ENCODE measurements around the gene TARBP1.

TARBP1 gene

GRCh38 chr1:234499119-234499942, 20.4 kb upstream of the TARBP1 start:
- Histone ChIP-seq H3K79me1 (ENCODE audit: low read depth, low read length) (no peaks in the 10 kb centered on the region), H3K36me3 (replicated peaks in 1 of 2; ENCODE audit: control insufficient read depth in 2 of 2, insufficient read depth in 2 of 2, low read length in 2 of 2) (no peaks in the 10 kb centered on the region), H3K4me3 (ENCODE audit: low read length in 2 of 2) (no peak overlapping the region), H3K4me2 (ENCODE audit: insufficient read depth, low read length, poor library complexity, severe bottlenecking) (no peak overlapping the region), H3K4ac (ENCODE audit: low read length) (no peak overlapping the region), H2BK15ac (ENCODE audit: low read length) (peak overlapping the region; percentile 91), H2BK12ac (ENCODE audit: low read length) (no peak overlapping the region), H3K14ac (ENCODE audit: low read length) (no peak overlapping the region), H2AK5ac (ENCODE audit: low read depth, low read length) (no peak overlapping the region), H4K8ac (ENCODE audit: low read depth, low read length) (no peak overlapping the region), H3K9me3 (replicated peaks in 1 of 2; ENCODE audit: control insufficient read depth in 2 of 2, insufficient read depth in 1 of 2, low read depth in 1 of 2, low read length in 2 of 2) (no peaks in the 10 kb centered on the region), H3K9ac (ENCODE audit: low read depth, low read length, poor library complexity) (no peak overlapping the region), H4K91ac (ENCODE audit: low read depth, low read length, poor library complexity) (no peak overlapping the region), H3K4me1 (ENCODE audit: control insufficient read depth in 2 of 2, insufficient read depth in 1 of 2, low read depth in 1 of 2, low read length in 2 of 2) (peaks cover 5 to 16% of the 10 kb centered on the region in 2 donors), H2BK120ac (ENCODE audit: low read depth, low read length) (peak overlapping the region; percentile 78), H3K27me3 (ENCODE audit: control insufficient read depth in 3 of 3, insufficient read depth in 3 of 3, low read depth in 1 of 3, low read length in 3 of 3) (no peaks in the 10 kb centered on the region), H3K27ac (replicated peaks; ENCODE audit: low read length) (no peak overlapping the region), H3K23ac (ENCODE audit: low read depth, low read length, poor library complexity) (peak overlapping the region; percentile 23), H3K18ac (ENCODE audit: low read length) (peak overlapping the region; percentile 86), H2BK5ac (ENCODE audit: low read length) (no peak overlapping the region), H2AFZ (ENCODE audit: low read length) (peak overlapping the region; percentile 90)
- peak; percentile 73 for DNase-seq (ENCODE audit: low spot score)
- WGBS, 2 donors (ENCODE audit: extremely low coverage in 2 of 2, insufficient read length in 2 of 2, insufficient replicate concordance in 1 of 2): no CpG with 5 or more reads among the region's 27 CpGs

GRCh38 chr1:234498448-234499118, 19.6 kb upstream of the TARBP1 start:
- Histone ChIP-seq H3K9me3 (replicated peaks in 1 of 2; ENCODE audit: control insufficient read depth in 2 of 2, insufficient read depth in 1 of 2, low read depth in 1 of 2, low read length in 2 of 2) (no peaks in the 10 kb centered on the region), H3K27me3 (ENCODE audit: control insufficient read depth in 3 of 3, insufficient read depth in 3 of 3, low read depth in 1 of 3, low read length in 3 of 3) (no peaks in the 10 kb centered on the region), H4K91ac (ENCODE audit: low read depth, low read length, poor library complexity) (no peak overlapping the region), H3K18ac (ENCODE audit: low read length) (peak overlapping the region; percentile 20), H2BK5ac (ENCODE audit: low read length) (no peak overlapping the region), H3K9ac (ENCODE audit: low read depth, low read length, poor library complexity) (no peak overlapping the region), H2BK12ac (ENCODE audit: low read length) (no peak overlapping the region), H3K4me2 (ENCODE audit: insufficient read depth, low read length, poor library complexity, severe bottlenecking) (no peak overlapping the region), H3K23ac (ENCODE audit: low read depth, low read length, poor library complexity) (no peak overlapping the region), H3K79me1 (ENCODE audit: low read depth, low read length) (no peaks in the 10 kb centered on the region), H3K36me3 (replicated peaks in 1 of 2; ENCODE audit: control insufficient read depth in 2 of 2, insufficient read depth in 2 of 2, low read length in 2 of 2) (no peaks in the 10 kb centered on the region), H2AK5ac (ENCODE audit: low read depth, low read length) (no peak overlapping the region), H3K4ac (ENCODE audit: low read length) (no peak overlapping the region), H3K27ac (replicated peaks; ENCODE audit: low read length) (no peak overlapping the region), H3K14ac (ENCODE audit: low read length) (no peak overlapping the region), H2BK15ac (ENCODE audit: low read length) (peak overlapping the region; percentile 91), H4K8ac (ENCODE audit: low read depth, low read length) (peak overlapping the region; percentile 7), H2AFZ (ENCODE audit: low read length) (peak overlapping the region; percentile 90), H3K4me3 (ENCODE audit: low read length in 2 of 2) (no peak overlapping the region), H2BK120ac (ENCODE audit: low read depth, low read length) (peak overlapping the region; percentile 78), H3K4me1 (ENCODE audit: control insufficient read depth in 2 of 2, insufficient read depth in 1 of 2, low read depth in 1 of 2, low read length in 2 of 2) (peaks cover 5 to 16% of the 10 kb centered on the region in 2 donors)
- WGBS, 2 donors (ENCODE audit: extremely low coverage in 2 of 2, insufficient read length in 2 of 2, insufficient replicate concordance in 1 of 2): no CpG with 5 or more reads among the region's 9 CpGs
- DNase-seq (ENCODE audit: low spot score): no peak

DNA sequence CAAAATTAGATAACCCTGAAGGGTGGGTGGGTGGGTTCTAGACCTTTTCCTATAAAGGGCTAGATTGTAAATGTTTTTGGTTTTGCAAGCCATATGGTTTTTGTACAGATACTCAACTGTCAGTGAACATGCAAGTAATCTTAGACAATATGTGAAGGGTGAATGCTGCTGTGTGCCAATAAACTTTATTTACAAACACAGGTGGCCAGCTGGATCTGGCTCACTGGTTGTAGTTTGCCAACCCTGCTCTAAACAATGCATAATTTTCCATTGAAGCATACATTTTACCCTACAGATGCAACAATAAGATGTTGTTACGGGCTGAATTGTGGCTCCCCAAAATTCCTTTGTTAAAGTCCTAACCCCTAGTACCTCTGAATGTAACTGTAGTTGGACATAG, 18.6 kb upstream of the TARBP1 start:
- no peak overlapping the region for H3K27ac ChIP-seq (replicated peaks; ENCODE audit: low read length)
- no peak overlapping the region for H4K91ac ChIP-seq (ENCODE audit: low read depth, low read length, poor library complexity)
- no peaks in the 10 kb centered on the region for H3K9me3 ChIP-seq (replicated peaks in 1 of 2; ENCODE audit: control insufficient read depth in 2 of 2, insufficient read depth in 1 of 2, low read depth in 1 of 2, low read length in 2 of 2)
- no peak overlapping the region for H3K23ac ChIP-seq (ENCODE audit: low read depth, low read length, poor library complexity)
- WGBS, 2 donors (ENCODE audit: extremely low coverage in 2 of 2, insufficient read length in 2 of 2, insufficient replicate concordance in 1 of 2): no CpG with 5 or more reads among the region's 1 CpG
- H3K4ac ChIP-seq (ENCODE audit: low read length): no peak overlapping the region
- H2BK5ac ChIP-seq (ENCODE audit: low read length): no peak overlapping the region
- DNase-seq (ENCODE audit: low spot score): no peak
- no peak overlapping the region for H2BK120ac ChIP-seq (ENCODE audit: low read depth, low read length)
- H3K4me2 ChIP-seq (ENCODE audit: insufficient read depth, low read length, poor library complexity, severe bottlenecking): no peak overlapping the region
- H4K8ac ChIP-seq (ENCODE audit: low read depth, low read length): no peak overlapping the region
- H3K4me1 ChIP-seq (ENCODE audit: control insufficient read depth in 2 of 2, insufficient read depth in 1 of 2, low read depth in 1 of 2, low read length in 2 of 2): peaks cover 5 to 16% of the 10 kb centered on the region in 2 donors
- H3K36me3 ChIP-seq (replicated peaks in 1 of 2; ENCODE audit: control insufficient read depth in 2 of 2, insufficient read depth in 2 of 2, low read length in 2 of 2): no peaks in the 10 kb centered on the region
- no peak overlapping the region for H2AFZ ChIP-seq (ENCODE audit: low read length)
- H3K9ac ChIP-seq (ENCODE audit: low read depth, low read length, poor library complexity): no peak overlapping the region
- no peaks in the 10 kb centered on the region for H3K79me1 ChIP-seq (ENCODE audit: low read depth, low read length)
- no peak overlapping the region for H2BK15ac ChIP-seq (ENCODE audit: low read length)
- H3K27me3 ChIP-seq (ENCODE audit: control insufficient read depth in 3 of 3, insufficient read depth in 3 of 3, low read depth in 1 of 3, low read length in 3 of 3): no peaks in the 10 kb centered on the region
- no peak overlapping the region for H3K18ac ChIP-seq (ENCODE audit: low read length)
- H3K14ac ChIP-seq (ENCODE audit: low read length): no peak overlapping the region
- no peak overlapping the region for H2BK12ac ChIP-seq (ENCODE audit: low read length)
- no peak overlapping the region for H3K4me3 ChIP-seq (ENCODE audit: low read length in 2 of 2)
- no peak overlapping the region for H2AK5ac ChIP-seq (ENCODE audit: low read depth, low read length)

DNA sequence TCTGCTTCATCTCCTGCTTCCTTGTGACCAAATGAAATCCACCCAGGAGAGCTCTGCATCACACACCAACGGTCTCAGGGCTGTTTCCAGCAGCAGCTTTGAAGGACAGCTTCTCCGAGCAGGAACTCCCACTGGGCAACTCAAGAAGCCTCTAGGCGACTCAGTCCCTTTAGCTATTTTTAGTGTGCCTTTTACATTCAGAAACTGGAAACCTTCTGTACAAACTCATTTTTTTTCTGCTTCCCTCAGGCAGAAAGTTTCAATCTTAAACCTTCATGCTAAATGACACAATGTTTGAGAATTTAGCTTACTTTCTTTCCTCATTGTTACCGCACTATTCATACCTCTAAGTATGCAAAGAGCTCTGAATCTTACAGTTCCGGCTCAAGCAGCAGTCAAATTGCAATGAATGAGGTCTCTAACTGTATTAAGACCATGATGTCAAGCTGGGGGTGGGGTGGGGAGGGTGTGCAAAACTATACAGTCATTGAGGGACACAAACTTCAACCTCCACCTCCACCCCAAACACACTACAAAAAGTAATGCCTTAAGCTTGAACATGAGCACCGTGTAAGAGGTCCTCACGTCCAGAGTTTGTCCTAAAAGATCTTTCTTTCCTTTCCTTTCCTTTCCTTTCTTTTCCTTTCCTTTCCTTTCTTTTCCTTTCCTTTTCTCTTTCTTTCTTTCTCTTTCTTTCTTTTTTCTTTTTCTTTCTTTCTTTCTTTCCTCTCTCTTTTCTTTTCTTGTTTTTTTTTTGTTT, 16.4 kb upstream of the TARBP1 start:
- no peak overlapping the region for H3K14ac ChIP-seq (ENCODE audit: low read length)
- H3K9ac ChIP-seq (ENCODE audit: low read depth, low read length, poor library complexity): no peak overlapping the region
- H3K23ac ChIP-seq (ENCODE audit: low read depth, low read length, poor library complexity): no peak overlapping the region
- no CpG with 5 or more reads among the region's 7 CpGs for WGBS, 2 donors (ENCODE audit: extremely low coverage in 2 of 2, insufficient read length in 2 of 2, insufficient replicate concordance in 1 of 2)
- H2AFZ ChIP-seq (ENCODE audit: low read length): peak overlapping the region; percentile 52
- no peak overlapping the region for H3K18ac ChIP-seq (ENCODE audit: low read length)
- no peak overlapping the region for H3K4me2 ChIP-seq (ENCODE audit: insufficient read depth, low read length, poor library complexity, severe bottlenecking)
- no peak for DNase-seq (ENCODE audit: low spot score)
- no peak overlapping the region for H3K27ac ChIP-seq (replicated peaks; ENCODE audit: low read length)
- H2BK15ac ChIP-seq (ENCODE audit: low read length): no peak overlapping the region
- H2BK5ac ChIP-seq (ENCODE audit: low read length): no peak overlapping the region
- no peak overlapping the region for H4K8ac ChIP-seq (ENCODE audit: low read depth, low read length)
- no peak overlapping the region for H2BK12ac ChIP-seq (ENCODE audit: low read length)
- no peak overlapping the region for H2BK120ac ChIP-seq (ENCODE audit: low read depth, low read length)
- no peaks in the 10 kb centered on the region for H3K27me3 ChIP-seq (ENCODE audit: control insufficient read depth in 3 of 3, insufficient read depth in 3 of 3, low read depth in 1 of 3, low read length in 3 of 3)
- H3K4ac ChIP-seq (ENCODE audit: low read length): no peak overlapping the region
- no peak overlapping the region for H2AK5ac ChIP-seq (ENCODE audit: low read depth, low read length)
- H3K79me1 ChIP-seq (ENCODE audit: low read depth, low read length): no peaks in the 10 kb centered on the region
- H3K4me1 ChIP-seq (ENCODE audit: control insufficient read depth in 2 of 2, insufficient read depth in 1 of 2, low read depth in 1 of 2, low read length in 2 of 2): peaks cover 10 to 15% of the 10 kb centered on the region in 2 donors
- no peak overlapping the region for H4K91ac ChIP-seq (ENCODE audit: low read depth, low read length, poor library complexity)
- H3K36me3 ChIP-seq (replicated peaks in 1 of 2; ENCODE audit: control insufficient read depth in 2 of 2, insufficient read depth in 2 of 2, low read length in 2 of 2): no peaks in the 10 kb centered on the region
- H3K4me3 ChIP-seq (ENCODE audit: low read length in 2 of 2): no peak overlapping the region
- H3K9me3 ChIP-seq (replicated peaks in 1 of 2; ENCODE audit: control insufficient read depth in 2 of 2, insufficient read depth in 1 of 2, low read depth in 1 of 2, low read length in 2 of 2): no peaks in the 10 kb centered on the region
